HepG2 (cell line): ENCODE measurements around the gene SDCCAG8. TPM values are rescaled to one million over a fixed set of nuclear protein-coding genes. Genes with fewer than 3 reads are reported as not detected.

Experiments used
- ATAC-seq: fragments of 200-7000 bp; cut with Tn5 transposase; 3 replicates; pipeline ENCODE4 v1.9.1; 2020; ENCODE audit warnings: mild to moderate bottlenecking, moderate library complexity
- BruUV-seq: library from RNA; stranded (reverse); fragments of 400-500 nt; replicated peaks from 2 replicates; lab custom pipeline; 2021; lab: Mats Ljungman, UMichigan
- CTCF ChIA-PET: fragments of 300-600 bp; formaldehyde crosslinking; extraction: SDS; loops from one replicate; lab custom pipeline; 2021; ENCODE audit warnings: low total read pairs, inconsistent platforms, low intra/inter-chr PET ratio; lab: Yijun Ruan, JAX
- POLR2A ChIA-PET: fragments of 350-600 bp; sonication (Branson Sonifier 250); formaldehyde crosslinking; loops from one replicate; lab custom pipeline; 2020; ENCODE audit warnings: antibody characterized with exemption, inconsistent platforms; lab: Yijun Ruan, JAX
- DNase-seq: peaks from one replicate; pipeline ENCODE4 v3.0.0-alpha.2; 2015; ENCODE audit warnings: low spot score
- FAIRE-seq: peaks from 3 replicates; lab custom pipeline; 2011; peaks lifted over from hg19 to GRCh38; lab: Jason Lieb, UNC
- H2AFZ ChIP-seq: one replicate; pipeline ENCODE4 v1.6.1; 2011; ENCODE audit warnings: low read length, inconsistent platforms
- H3K27ac ChIP-seq: fragments of 300-600 bp; 3 replicates; pipeline ENCODE4 v1.8.0; 2011; ENCODE audit warnings: mixed run types, mild to moderate bottlenecking, mixed read lengths, low read length, inconsistent platforms; ENCODE audit not compliant: insufficient read depth; ENCODE audit errors: extremely low read length
- H3K27me3 ChIP-seq, 2 experiments: fragments of 200-600 bp in 1 of 2; 2 replicates in 1 of 2; 3 replicates in 1 of 2; pipeline versions ENCODE4 v1.6.0 to v1.8.0; 2011; ENCODE audit warnings: low read length in 2 of 2, mild to moderate bottlenecking in 2 of 2, moderate library complexity in 2 of 2, inconsistent platforms in 1 of 2; ENCODE audit not compliant: insufficient read depth in 2 of 2, control insufficient read depth in 1 of 2
- H3K36me3 ChIP-seq, 2 experiments: fragments of 200-600 bp in 1 of 2; replicated peaks in 1 of 2; 2 replicates in 1 of 2; 3 replicates in 1 of 2; pipeline versions ENCODE4 v1.5.1 to v1.8.0; 2011; ENCODE audit warnings: low read length in 2 of 2, inconsistent platforms in 1 of 2; ENCODE audit not compliant: insufficient read depth in 2 of 2, control insufficient read depth in 1 of 2
- H3K4me1 ChIP-seq: 2 replicates; pipeline ENCODE4 v1.5.1; 2012; ENCODE audit warnings: low read length, inconsistent platforms; ENCODE audit not compliant: insufficient read depth
- H3K4me2 ChIP-seq: 2 replicates; pipeline ENCODE4 v1.6.0; 2011; ENCODE audit warnings: low read depth, low read length, inconsistent platforms
- H3K4me3 ChIP-seq, 3 experiments: fragments of 200-600 bp in 1 of 3; sonication (generic), shearing (Covaris generic) in 1 of 3; replicated peaks in 1 of 3; 2 replicates each; pipeline ENCODE4 v1.5.1; 2011 to 2016; ENCODE audit warnings: low read length in 3 of 3, inconsistent platforms in 2 of 3, low read depth in 2 of 3, mild to moderate bottlenecking in 2 of 3, control low read depth in 1 of 3, mixed read lengths in 1 of 3; ENCODE audit not compliant: insufficient read depth in 1 of 3
- H3K79me2 ChIP-seq: one replicate; pipeline ENCODE4 v1.6.1; 2011; ENCODE audit warnings: low read length, inconsistent platforms; ENCODE audit not compliant: insufficient read depth
- H3K9ac ChIP-seq: 2 replicates; pipeline ENCODE4 v1.6.0; 2011; ENCODE audit warnings: mild to moderate bottlenecking, low read depth, low read length, inconsistent platforms; ENCODE audit not compliant: insufficient read depth
- H3K9me3 ChIP-seq: 2 replicates; pipeline ENCODE4 v1.5.1; 2012; ENCODE audit warnings: mild to moderate bottlenecking, low read length
- H4K20me1 ChIP-seq: 2 replicates; pipeline ENCODE4 v1.6.0; 2011; ENCODE audit warnings: inconsistent platforms, mild to moderate bottlenecking, low read length, moderate library complexity; ENCODE audit not compliant: insufficient read depth
- ARID4A ChIP-seq: sonication (generic); formaldehyde crosslinking; IDR thresholded peaks from 2 replicates; pipeline ENCODE4 v1.5.0; 2020; ENCODE audit warnings: mild to moderate bottlenecking, missing genetic modification reagents, borderline replicate concordance
- BHLHE40 ChIP-seq: IDR thresholded peaks from 2 replicates; pipeline ENCODE4 v1.6.1; 2011; ENCODE audit warnings: low read length, improper control_type of control experiment
- CREM ChIP-seq, 2 experiments: sonication (generic) in 1 of 2; formaldehyde crosslinking in 1 of 2; IDR thresholded peaks; 2 replicates each; pipeline versions ENCODE4 v1.4.0 to v1.6.1; 2016 to 2020; ENCODE audit warnings: antibody characterized with exemption in 1 of 2, mild to moderate bottlenecking in 1 of 2, missing genetic modification reagents in 1 of 2
- HINFP ChIP-seq: sonication (generic); formaldehyde crosslinking; IDR thresholded peaks from 2 replicates; pipeline ENCODE4 v1.4.0; 2020; ENCODE audit warnings: low read depth, mild to moderate bottlenecking, missing genetic modification reagents
- HMG20A ChIP-seq: IDR thresholded peaks from 2 replicates; pipeline ENCODE4 v1.6.1; 2016; ENCODE audit warnings: borderline replicate concordance
- MATR3 ChIP-seq: sonication (generic); formaldehyde crosslinking; IDR thresholded peaks from 2 replicates; pipeline ENCODE4 v1.4.0; 2020; ENCODE audit warnings: missing genetic modification reagents
- SALL2 ChIP-seq: sonication (generic); formaldehyde crosslinking; IDR thresholded peaks from 2 replicates; pipeline ENCODE4 v1.8.1; 2023; ENCODE audit warnings: mild to moderate bottlenecking, missing genetic modification reagents, inconsistent platforms
- TOE1 ChIP-seq: sonication (generic); formaldehyde crosslinking; IDR thresholded peaks from 2 replicates; pipeline ENCODE4 v1.4.0; 2020; ENCODE audit warnings: mild to moderate bottlenecking, missing genetic modification reagents
- ZBTB37 ChIP-seq: sonication (generic); formaldehyde crosslinking; IDR thresholded peaks from 2 replicates; pipeline ENCODE4 v1.4.0; 2020; ENCODE audit warnings: mild to moderate bottlenecking, missing genetic modification reagents
- ZGPAT ChIP-seq: IDR thresholded peaks from 2 replicates; pipeline ENCODE4 v1.6.1; 2016; ENCODE audit warnings: mild to moderate bottlenecking
- ZNF12 ChIP-seq: sonication (generic); formaldehyde crosslinking; IDR thresholded peaks from 2 replicates; pipeline ENCODE4 v1.5.0; 2020; ENCODE audit warnings: missing genetic modification reagents
- ZNF619 ChIP-seq: sonication (generic); formaldehyde crosslinking; IDR thresholded peaks from 2 replicates; pipeline ENCODE4 v1.4.0; 2020; ENCODE audit warnings: mild to moderate bottlenecking, missing genetic modification reagents
- ZNF691 ChIP-seq: sonication (generic); formaldehyde crosslinking; IDR thresholded peaks from 2 replicates; pipeline ENCODE4 v1.4.0; 2020; ENCODE audit warnings: missing genetic modification reagents, low read depth, mild to moderate bottlenecking, borderline replicate concordance
- ZNF724P ChIP-seq: sonication (generic); formaldehyde crosslinking; IDR thresholded peaks from 2 replicates; pipeline ENCODE4 v1.8.0; 2022; ENCODE audit warnings: missing genetic modification reagents, borderline replicate concordance
- ZNF782 ChIP-seq: sonication (generic); formaldehyde crosslinking; IDR thresholded peaks from 2 replicates; pipeline ENCODE4 v1.4.0; 2020; ENCODE audit warnings: missing genetic modification reagents, mild to moderate bottlenecking, borderline replicate concordance
- WGBS: methylation state at CpG from one replicate; pipeline ENCODE4 v1.1.6; 2017; ENCODE audit warnings: low lambda C conversion rate; 5-methylcytosine and 5-hydroxymethylcytosine counted together
- in situ Hi-C: cut with HindIII; loops from 2 replicates; pipeline ENCODE4 v1.10.0; 2017; ENCODE audit warnings: low pct_unique_long_range_greater_than_20kb; ENCODE audit not compliant: extremely low pct_ligation_motif_present
- intact Hi-C: fragments of 100-400 bp; cut with micrococcal nuclease; formaldehyde crosslinking; loops from one replicate; pipeline ENCODE4 v1.10.0; 2022; ENCODE audit not compliant: unreplicated experiment
- polyA plus RNA-seq, 8 experiments: library from polyadenylated mRNA; depleted of rRNA in 3 of 8; stranded (reverse) in 7 of 8; unstranded in 1 of 8; fragments of >200 nt; fragmentation: Illumina TruSeq in 4 of 8; extraction: Trizol in 4 of 8; gene quantifications; 2 replicates each; pipeline versions ENCODE4 v1.2.1 to v1.2.3, GENCODE V29; 2011 to 2016; ENCODE audit warnings: low read depth in 4 of 8, missing spikeins in 1 of 8, mixed read lengths in 1 of 8; ENCODE audit not compliant: insufficient read depth in 1 of 8
- total RNA-seq, 5 experiments: library from RNA; depleted of rRNA; stranded (reverse); fragments of >200 nt; fragmentation: Illumina TruSeq; extraction: Trizol; gene quantifications; 2 replicates each; pipeline ENCODE4 v1.2.3, GENCODE V29; 2016; ENCODE audit warnings: low read depth in 1 of 5

Gene SDCCAG8
- total and polyA plus RNA-seq, 2 of the 13 experiments (the other 11 are each of a cell fraction or from before 2014, with no cell fraction given): 9.5 to 13.4 TPM

GRCh38 chr1:243336163-243336562 lies 80.3 kb downstream of the SDCCAG8 start:
- Histone ChIP-seq H3K79me2 (no peaks in the 10 kb centered on the region), H4K20me1 (no peaks in the 10 kb centered on the region), H3K36me3 (no peaks in the 10 kb centered on the region), H3K4me1 (no peaks in the 10 kb centered on the region), H3K4me3 (no peak overlapping the region), H2AFZ (no peak overlapping the region), H3K27ac (no peak overlapping the region), H3K4me2 (no peak overlapping the region), H3K9ac (no peak overlapping the region), H3K27me3 (no peaks in the 10 kb centered on the region), H3K9me3 (no peaks in the 10 kb centered on the region)
- ChIA-PET POLR2A (no interaction called here), CTCF (no interaction called here)
- ATAC-seq (no peak), FAIRE-seq (no peak), DNase-seq (no peak)
- in situ Hi-C loops: loop anchor here (25.0 kb wide), 1 partner anchor 874 kb away; no protein-coding TSS in a partner anchor
- no TSS peak for BruUV-seq
- WGBS: 95% methylated on average over 2 of the region's 2 CpGs
- TF ChIP-seq TOE1 (CRISPR knock-in tag): no peak
- no peak for TF ChIP-seq ZNF12 (CRISPR knock-in tag)
- TF ChIP-seq HMG20A (CRISPR knock-in tag): no peak
- no peak for TF ChIP-seq ZBTB37
- TF ChIP-seq MATR3 (CRISPR knock-in tag): no peak
- TF ChIP-seq ZNF619 (CRISPR knock-in tag): no peak
- no peak for TF ChIP-seq ZNF691 (CRISPR knock-in tag)
- no peak for TF ChIP-seq SALL2 (CRISPR knock-in tag)
- no peak for TF ChIP-seq ARID4A (CRISPR knock-in tag)
- no peak for TF ChIP-seq HINFP (CRISPR knock-in tag)
- no peak for TF ChIP-seq ZNF782 (CRISPR knock-in tag)
- TF ChIP-seq CREM (IDR thresholded peaks at IDR 0.05): no peak
- TF ChIP-seq CREM (CRISPR knock-in tag; IDR thresholded peaks at IDR 0.05): no peak
- TF ChIP-seq ZGPAT (CRISPR knock-in tag): no peak
- no peak for TF ChIP-seq BHLHE40
- TF ChIP-seq ZNF724P (CRISPR knock-in tag): no peak
- intact Hi-C loops: no loop called here
